GM13976 (cell line): ENCODE measurements around the gene PAQR7.

ENCODE experiments used
- DNase-seq: peaks from one replicate; pipeline ENCODE4 v3.0.0; 2012; ENCODE audit warnings: low spot score
- in situ Hi-C: fragments of 300-500 bp; cut with MboI; formaldehyde crosslinking; loops from one replicate; pipeline ENCODE4 v1.12.0; 2022; ENCODE audit warnings: low sequenced_read_pairs, mixed read lengths, inconsistent platforms; ENCODE audit not compliant: unreplicated experiment
- TF ChIP-seq, protein P1 (sequence below): IDR thresholded peaks from 2 replicates; pipeline ENCODE4 v1.5.1; 2012; ENCODE audit warnings: borderline replicate concordance, mild to moderate bottlenecking; ENCODE audit not compliant: insufficient read depth; ENCODE audit errors: extremely low read depth, missing control alignments, control extremely low read depth

Gene PAQR7

DNA sequence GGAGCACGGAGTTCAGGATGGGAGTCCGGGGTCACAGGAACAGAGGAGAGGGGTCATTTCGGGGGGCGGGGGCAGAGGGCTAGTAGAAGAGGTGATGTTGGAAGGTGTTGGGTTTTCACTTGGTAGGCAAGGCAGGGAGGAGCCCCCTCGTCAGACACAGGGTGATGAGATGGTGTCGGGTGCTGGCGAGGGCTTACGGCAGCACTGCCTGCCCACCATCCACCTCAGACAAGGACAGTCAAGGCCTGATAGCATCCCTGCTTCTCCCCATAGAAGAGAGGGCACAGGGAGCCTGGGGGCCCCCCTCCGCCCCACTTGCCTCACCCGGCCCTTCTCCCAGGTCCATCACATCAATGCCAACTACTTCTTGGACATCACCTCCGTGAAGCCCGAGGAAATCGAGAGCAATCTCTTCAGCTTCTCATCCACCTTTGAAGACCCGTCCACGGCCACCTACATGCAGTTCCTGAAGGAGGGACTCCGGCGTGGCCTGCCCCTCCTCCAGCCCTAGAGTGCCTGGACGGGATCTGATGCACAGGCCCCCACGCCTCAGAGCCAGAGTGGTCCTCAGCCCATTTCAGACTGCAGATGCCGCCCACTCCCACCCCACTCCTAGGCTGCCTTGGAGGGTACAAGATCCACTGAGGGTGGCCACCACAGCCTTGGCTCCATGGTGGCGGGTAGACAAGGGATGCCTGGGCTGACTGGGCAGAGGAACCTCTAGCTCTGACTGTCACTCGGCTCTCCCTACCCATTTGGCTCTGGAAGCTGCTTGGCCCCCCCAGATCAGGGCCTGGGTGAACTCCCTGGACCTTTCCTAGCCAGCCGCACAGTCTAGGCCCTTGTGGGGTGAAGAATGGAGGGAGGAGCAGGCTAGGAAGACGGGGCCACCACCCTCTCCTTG, 60.0 kb downstream of the PAQR7 start:
- DNase-seq, result no peak
- in situ Hi-C loops, result loop anchor here (25.0 kb wide), 1 partner anchor 403 kb away; the partner anchor contains the start of gene RHCE
- TF ChIP-seq, protein P1, sequence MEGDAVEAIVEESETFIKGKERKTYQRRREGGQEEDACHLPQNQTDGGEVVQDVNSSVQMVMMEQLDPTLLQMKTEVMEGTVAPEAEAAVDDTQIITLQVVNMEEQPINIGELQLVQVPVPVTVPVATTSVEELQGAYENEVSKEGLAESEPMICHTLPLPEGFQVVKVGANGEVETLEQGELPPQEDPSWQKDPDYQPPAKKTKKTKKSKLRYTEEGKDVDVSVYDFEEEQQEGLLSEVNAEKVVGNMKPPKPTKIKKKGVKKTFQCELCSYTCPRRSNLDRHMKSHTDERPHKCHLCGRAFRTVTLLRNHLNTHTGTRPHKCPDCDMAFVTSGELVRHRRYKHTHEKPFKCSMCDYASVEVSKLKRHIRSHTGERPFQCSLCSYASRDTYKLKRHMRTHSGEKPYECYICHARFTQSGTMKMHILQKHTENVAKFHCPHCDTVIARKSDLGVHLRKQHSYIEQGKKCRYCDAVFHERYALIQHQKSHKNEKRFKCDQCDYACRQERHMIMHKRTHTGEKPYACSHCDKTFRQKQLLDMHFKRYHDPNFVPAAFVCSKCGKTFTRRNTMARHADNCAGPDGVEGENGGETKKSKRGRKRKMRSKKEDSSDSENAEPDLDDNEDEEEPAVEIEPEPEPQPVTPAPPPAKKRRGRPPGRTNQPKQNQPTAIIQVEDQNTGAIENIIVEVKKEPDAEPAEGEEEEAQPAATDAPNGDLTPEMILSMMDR, result no peak

DNA sequence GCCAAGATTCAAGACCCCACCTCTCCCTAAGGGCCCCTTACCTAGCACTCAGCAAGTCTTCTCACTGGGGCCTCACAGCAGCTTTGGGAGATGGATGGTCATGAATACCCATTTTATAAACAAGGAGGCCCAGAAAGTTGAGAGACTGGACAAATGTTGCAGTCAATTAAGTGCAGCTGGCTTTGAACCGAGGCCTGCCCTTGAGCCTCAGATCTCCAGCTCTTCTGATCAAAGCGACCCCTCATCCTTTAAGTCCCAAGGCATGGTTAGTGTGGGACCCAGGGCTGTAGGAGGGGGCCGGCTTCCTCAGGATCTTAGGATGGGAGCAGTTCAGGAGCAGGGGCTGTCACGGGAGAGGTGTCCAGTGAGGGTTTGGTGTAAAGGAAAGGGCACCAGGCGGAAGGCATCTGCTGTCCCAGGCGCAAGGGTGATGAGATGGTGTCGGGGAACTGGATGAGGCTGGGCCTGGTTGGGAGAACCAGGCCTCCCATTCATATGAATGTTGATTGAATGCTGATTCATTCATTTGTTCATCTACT, 60.9 kb downstream of the PAQR7 start:
- TF ChIP-seq, protein P1, result no peak
- DNase-seq, result no peak
- in situ Hi-C loops, result loop anchor here (25.0 kb wide), 1 partner anchor 402 kb away; the partner anchor contains the start of gene RHCE

DNA sequence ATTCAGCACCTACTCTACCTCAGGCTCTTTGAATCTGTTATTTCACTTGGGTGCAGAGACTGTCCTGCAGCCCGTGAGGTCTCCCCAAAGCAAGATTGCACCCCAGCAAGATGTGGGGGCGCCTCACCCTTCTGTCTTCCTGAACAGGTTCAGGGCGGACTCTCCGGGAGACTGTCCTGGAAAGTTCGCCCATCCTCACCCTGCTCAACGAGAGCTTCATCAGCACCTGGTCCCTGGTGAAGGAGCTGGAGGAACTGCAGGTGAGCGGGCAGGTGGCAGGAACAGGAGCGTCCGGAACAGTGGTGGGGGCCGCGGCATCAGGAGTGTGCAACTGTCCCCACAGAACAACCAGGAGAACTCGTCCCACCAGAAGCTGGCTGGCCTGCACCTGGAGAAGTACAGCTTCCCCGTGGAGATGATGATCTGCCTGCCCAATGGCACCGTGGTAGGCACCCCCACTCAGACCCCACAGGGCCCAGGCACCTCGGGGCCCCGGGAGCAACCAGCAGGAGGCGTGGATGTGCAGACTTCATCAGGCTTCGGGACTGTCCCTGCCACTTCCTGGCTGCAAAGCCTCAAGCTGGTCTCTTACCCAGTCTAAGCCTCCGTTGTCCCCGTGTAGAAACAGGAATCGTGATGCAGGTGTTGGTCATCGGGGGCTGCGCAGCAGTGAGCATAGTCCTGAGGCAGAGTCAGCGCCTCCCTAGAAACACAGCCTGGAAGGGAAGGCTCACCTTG, 61.6 kb downstream of the PAQR7 start:
- no peak for DNase-seq
- TF ChIP-seq, protein P1, result peak; percentile 13
- in situ Hi-C loops, result loop anchor here (25.0 kb wide), 1 partner anchor 402 kb away; the partner anchor contains the start of gene RHCE

DNA sequence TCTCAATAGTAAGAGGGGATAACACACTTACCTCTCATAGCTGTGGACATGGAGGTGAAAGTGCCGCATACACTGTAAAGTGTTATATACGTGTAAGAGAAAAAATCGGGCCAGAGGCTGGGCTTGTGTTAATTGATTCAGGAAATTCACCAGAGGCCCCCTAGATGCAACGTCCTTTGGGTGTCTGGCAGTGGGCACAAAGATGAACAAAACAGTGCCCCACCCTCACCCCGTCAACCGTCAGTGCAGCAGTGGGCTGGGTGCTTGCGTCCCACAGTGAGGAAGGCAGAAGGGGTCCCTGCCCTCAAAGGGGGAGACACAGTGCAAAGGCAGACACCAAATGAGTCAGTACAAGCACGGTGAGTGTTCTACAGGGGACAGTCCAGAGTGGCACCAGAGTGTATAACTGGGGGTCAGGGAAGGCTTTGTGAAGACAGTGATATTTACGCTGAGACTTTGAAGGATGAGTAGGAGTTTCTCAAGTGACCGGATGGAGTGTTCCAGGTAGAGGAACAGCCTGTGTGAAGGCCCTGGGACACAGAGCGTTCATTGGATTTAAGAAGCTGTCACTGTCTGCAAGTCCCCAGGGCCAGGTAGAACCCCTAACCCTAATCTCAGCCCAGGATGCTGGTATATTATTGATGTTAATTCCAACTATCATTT, 62.3 kb downstream of the PAQR7 start:
- TF ChIP-seq, protein P1, result no peak
- DNase-seq, result no peak
- in situ Hi-C loops, result loop anchor here (25.0 kb wide), 1 partner anchor 401 kb away; the partner anchor contains the start of gene RHCE
